OCI-M1 (cell line): Measurements from ENCODE around the gene PNN.
"Not testable (repeated sequence)": the region's sequence is repeated elsewhere in the genome, so short reads cannot be mapped to it uniquely, and the experiment has no call there.

Experiments
- DNase-seq: peaks from one replicate; lab custom pipeline; 2025; lab: John Stamatoyannopoulos, UW

Gene PNN

GRCh38 chr14:39181026-39181692 lies 6.1 kb downstream of the PNN start:
- no peak for DNase-seq

- DNase-seq: no peak
Measured at GRCh38 chr14:39181693-39182047, 6.6 kb downstream of the PNN start.

- no peak for DNase-seq
Measured at GRCh38 chr14:39182770-39183684, 8.0 kb downstream of the PNN start.

- not testable (repeated sequence) for DNase-seq
Measured at GRCh38 chr14:39183685-39184003, 8.6 kb downstream of the PNN start.

- DNase-seq: no peak
Measured at GRCh38 chr14:39184628-39185255, 9.7 kb downstream of the PNN start.

- DNase-seq: no peak
Measured at GRCh38 chr14:39185256-39186049, 10.4 kb downstream of the PNN start.

- DNase-seq: no peak
Measured at GRCh38 chr14:39186941-39187525, 12.0 kb downstream of the PNN start.

GRCh38 chr14:39203659-39204606 lies 28.9 kb downstream of the PNN start:
- peak; percentile 25 for DNase-seq

GRCh38 chr14:39207430-39207829 lies 32.4 kb downstream of the PNN start:
- DNase-seq: not testable (repeated sequence)

- DNase-seq: no peak
Measured at GRCh38 chr14:39211109-39211741, 36.2 kb downstream of the PNN start.

- no peak for DNase-seq
Measured at GRCh38 chr14:39212034-39212433, 37.0 kb downstream of the PNN start.

GRCh38 chr14:39212693-39213092 lies 37.6 kb downstream of the PNN start:
- no peak for DNase-seq

- peak; percentile 24 for DNase-seq
Measured at GRCh38 chr14:39217214-39217879, 42.3 kb downstream of the PNN start.

GRCh38 chr14:39218171-39218769 lies 43.2 kb downstream of the PNN start:
- no peak for DNase-seq

GRCh38 chr14:39219075-39219499 lies 44.0 kb downstream of the PNN start:
- DNase-seq: no peak

GRCh38 chr14:39220473-39220872 lies 45.4 kb downstream of the PNN start:
- not testable (repeated sequence) for DNase-seq

- DNase-seq: no peak
Measured at GRCh38 chr14:39228044-39228443, 53.0 kb downstream of the PNN start.

GRCh38 chr14:39228509-39229221 lies 53.6 kb downstream of the PNN start:
- DNase-seq: no peak

GRCh38 chr14:39229222-39229543 lies 54.1 kb downstream of the PNN start:
- no peak for DNase-seq
